ENCODE measurements around the gene KIF9. TPM values are rescaled to one million over a fixed set of nuclear protein-coding genes. Genes with fewer than 3 reads are reported as not detected.

The KIF9 gene
- total RNA-seq, 4 donors from 2014 or later = 1.7 to 8.6 (median 6.6) TPM

DNA sequence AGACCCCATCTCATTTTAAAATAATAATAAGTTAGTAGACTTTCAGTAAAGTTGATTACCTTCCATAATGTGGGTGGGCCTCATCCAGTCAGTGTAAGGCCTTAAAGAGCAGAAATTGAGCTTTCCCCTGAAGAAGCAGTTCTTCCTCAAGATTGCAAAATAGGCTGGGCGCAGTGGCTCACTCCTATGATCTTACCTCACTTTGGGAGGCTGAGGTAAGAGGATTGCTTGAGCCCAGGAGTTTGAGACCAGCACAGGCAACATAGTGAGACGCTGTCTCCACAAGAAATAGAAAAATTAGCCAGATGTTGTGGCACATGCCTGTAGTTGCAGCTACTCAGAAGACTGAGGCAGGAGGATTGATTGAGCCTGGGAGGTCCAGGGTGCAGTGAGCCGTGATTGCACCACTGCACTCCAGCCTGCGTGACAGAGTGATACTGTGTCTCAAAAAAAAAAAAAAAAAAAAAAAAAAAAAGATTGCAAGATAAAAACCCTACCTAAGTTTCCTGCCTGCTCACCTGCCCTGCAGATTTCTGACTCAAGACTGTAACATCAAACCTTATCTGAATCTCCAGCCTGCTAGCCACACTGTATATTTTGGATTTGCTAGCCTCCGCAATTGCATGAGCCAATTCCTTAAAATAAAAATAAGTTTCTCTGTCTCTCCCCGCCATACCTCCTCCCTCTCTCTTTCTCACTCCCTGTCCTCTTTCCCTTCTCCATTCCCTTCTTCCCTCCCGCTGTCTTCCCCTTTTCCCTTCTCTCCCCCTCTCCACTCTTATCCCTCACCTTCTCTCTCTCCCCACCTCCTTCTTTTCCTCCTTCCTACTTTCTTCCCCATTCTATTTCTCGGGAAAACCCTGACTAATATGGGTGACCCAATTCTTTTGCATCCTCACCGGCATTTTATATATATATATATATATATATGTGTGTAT, 17.1 kb upstream of the KIF9 start:
- Histone ChIP-seq H3K4me3 (no peak overlapping the region), H3K36me3 (peaks cover 0 to 27% of the 10 kb centered on the region in 2 donors), H3K27me3 (no peaks in the 10 kb centered on the region), H3K27ac (no peak overlapping the region), H3K4me1 (peaks cover 0 to 23% (median 0%) of the 10 kb centered on the region in 3 donors), H3K9me3 (no peaks in the 10 kb centered on the region)
- 93 to 94% methylated on average over 3 to 8 of the region's 9 CpGs for WGBS, 2 donors (ENCODE audit: low coverage in 1 of 2)
- TF ChIP-seq POLR2AphosphoS5 (IDR thresholded peaks at IDR 0.05) (no peak), POLR2A (IDR thresholded peaks at IDR 0.05) (no peak), EP300 (IDR thresholded peaks at IDR 0.05) (no peak)
- TF ChIP-seq, protein P1, sequence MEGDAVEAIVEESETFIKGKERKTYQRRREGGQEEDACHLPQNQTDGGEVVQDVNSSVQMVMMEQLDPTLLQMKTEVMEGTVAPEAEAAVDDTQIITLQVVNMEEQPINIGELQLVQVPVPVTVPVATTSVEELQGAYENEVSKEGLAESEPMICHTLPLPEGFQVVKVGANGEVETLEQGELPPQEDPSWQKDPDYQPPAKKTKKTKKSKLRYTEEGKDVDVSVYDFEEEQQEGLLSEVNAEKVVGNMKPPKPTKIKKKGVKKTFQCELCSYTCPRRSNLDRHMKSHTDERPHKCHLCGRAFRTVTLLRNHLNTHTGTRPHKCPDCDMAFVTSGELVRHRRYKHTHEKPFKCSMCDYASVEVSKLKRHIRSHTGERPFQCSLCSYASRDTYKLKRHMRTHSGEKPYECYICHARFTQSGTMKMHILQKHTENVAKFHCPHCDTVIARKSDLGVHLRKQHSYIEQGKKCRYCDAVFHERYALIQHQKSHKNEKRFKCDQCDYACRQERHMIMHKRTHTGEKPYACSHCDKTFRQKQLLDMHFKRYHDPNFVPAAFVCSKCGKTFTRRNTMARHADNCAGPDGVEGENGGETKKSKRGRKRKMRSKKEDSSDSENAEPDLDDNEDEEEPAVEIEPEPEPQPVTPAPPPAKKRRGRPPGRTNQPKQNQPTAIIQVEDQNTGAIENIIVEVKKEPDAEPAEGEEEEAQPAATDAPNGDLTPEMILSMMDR (IDR thresholded peaks at IDR 0.05) = no peak
- no peak for ATAC-seq

DNA sequence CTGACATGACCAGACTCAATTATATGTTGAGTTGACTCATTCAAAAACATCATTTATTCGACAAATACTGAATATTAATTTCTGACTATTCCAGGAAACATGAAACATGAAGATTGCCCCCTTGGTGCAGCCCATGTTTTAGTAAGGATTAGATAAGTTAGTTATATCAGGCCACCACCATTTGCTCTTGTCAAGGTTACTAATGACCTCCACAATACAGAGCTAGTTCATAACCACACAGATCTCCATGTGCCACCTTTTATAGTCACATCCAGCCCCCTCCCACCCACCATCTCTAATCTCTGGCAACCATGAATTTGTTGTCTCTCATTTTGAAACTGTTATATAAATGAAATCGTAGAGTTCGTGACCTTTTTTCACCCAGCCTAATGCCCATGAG, 15.8 kb upstream of the KIF9 start:
- Histone ChIP-seq H3K27ac (no peak overlapping the region), H3K9me3 (no peaks in the 10 kb centered on the region), H3K4me3 (no peak overlapping the region), H3K27me3 (no peaks in the 10 kb centered on the region), H3K36me3 (peaks cover 0 to 24% of the 10 kb centered on the region in 2 donors), H3K4me1 (peaks cover 0 to 31% (median 0%) of the 10 kb centered on the region in 3 donors)
- no peak for ATAC-seq
- TF ChIP-seq EP300 (IDR thresholded peaks at IDR 0.05) (no peak), POLR2A (IDR thresholded peaks at IDR 0.05) (no peak), POLR2AphosphoS5 (IDR thresholded peaks at IDR 0.05) (no peak)
- TF ChIP-seq, protein P1 (IDR thresholded peaks at IDR 0.05) = no peak
- 94% methylated on average over 3 of the region's 3 CpGs for WGBS, 2 donors (ENCODE audit: low coverage in 1 of 2)

DNA sequence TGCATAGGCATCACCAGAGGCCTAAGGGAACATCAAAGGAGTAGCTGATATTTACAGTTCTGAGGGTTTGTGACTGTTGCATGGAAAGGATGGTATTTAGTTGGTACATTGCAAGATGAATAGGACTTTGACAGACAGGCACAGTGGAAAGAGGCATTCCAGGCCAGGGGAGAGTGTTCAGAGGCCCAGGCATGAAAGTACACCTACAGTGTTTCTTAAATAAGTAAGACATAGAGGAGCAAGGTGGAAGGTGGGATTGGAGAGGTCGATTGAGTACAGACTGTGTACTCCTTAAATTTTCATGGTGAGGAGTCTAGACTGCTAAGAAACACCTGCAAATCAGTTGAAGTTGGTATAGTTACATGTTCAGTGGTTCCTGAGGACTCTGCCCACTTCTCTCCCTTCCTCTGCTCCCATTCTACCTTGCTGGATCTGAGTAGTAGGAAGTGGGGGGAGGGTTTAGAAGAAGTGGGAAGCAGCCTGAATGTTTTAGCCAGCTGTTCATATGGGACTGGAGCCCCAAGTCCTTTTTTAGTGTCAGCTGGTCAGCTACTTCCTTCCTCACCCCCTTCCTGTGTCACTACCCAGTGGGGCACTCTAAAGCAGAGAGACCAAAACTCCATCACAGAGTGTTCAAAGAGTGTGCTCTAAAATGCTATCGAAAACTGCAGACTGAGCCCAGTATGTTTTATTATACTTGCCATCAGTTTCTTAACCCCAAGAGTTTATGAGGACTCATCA, 14.1 kb upstream of the KIF9 start:
- Histone ChIP-seq H3K27ac (no peak overlapping the region), H3K9me3 (no peaks in the 10 kb centered on the region), H3K4me1 (peaks cover 0 to 38% (median 0%) of the 10 kb centered on the region in 3 donors), H3K36me3 (peaks cover 0 to 7% of the 10 kb centered on the region in 2 donors), H3K4me3 (no peak overlapping the region), H3K27me3 (no peaks in the 10 kb centered on the region)
- WGBS, 2 donors (ENCODE audit: low coverage in 1 of 2) = 86 to 94% methylated on average over 2 of the region's 2 CpGs
- TF ChIP-seq EP300 (IDR thresholded peaks at IDR 0.05) = no peak
- no peak for TF ChIP-seq POLR2AphosphoS5 (IDR thresholded peaks at IDR 0.05)
- no peak for TF ChIP-seq POLR2A (IDR thresholded peaks at IDR 0.05)
- TF ChIP-seq, protein P1 (IDR thresholded peaks at IDR 0.05) = no peak
- ATAC-seq = no peak

DNA sequence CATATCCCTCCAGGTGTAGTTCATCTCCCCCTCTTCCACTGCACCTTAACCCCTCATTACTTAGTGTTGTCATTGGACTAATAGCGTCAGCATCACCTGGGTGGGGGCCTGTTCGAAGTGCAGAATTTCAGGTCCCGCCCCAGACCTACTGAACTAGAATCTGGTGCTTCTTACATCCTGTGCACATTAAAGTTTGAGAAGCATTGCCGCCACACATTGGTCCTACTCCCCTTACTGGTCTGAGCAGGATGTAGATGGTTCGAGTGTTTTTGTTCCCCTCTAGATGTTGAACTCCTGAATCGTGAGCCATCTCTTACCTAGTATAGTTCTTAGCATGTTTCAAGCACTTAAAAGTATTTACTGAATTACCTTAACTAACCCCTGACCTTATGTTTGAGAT, 13.4 kb upstream of the KIF9 start:
- Histone ChIP-seq H3K27ac (no peak overlapping the region), H3K27me3 (no peaks in the 10 kb centered on the region), H3K36me3 (peaks cover 0 to 3% of the 10 kb centered on the region in 2 donors), H3K9me3 (no peaks in the 10 kb centered on the region), H3K4me3 (no peak overlapping the region), H3K4me1 (peaks cover 0 to 46% (median 0%) of the 10 kb centered on the region in 3 donors)
- no peak for ATAC-seq
- no peak for TF ChIP-seq EP300 (IDR thresholded peaks at IDR 0.05)
- no peak for TF ChIP-seq POLR2A (IDR thresholded peaks at IDR 0.05)
- TF ChIP-seq, protein P1 (IDR thresholded peaks at IDR 0.05) = no peak
- TF ChIP-seq POLR2AphosphoS5 (IDR thresholded peaks at IDR 0.05) = no peak
- 82 to 84% methylated on average over 2 to 3 of the region's 6 CpGs for WGBS, 2 donors (ENCODE audit: low coverage in 1 of 2)
